ENCODE measurements around the gene SYT2.
"Not testable (repeated sequence)": the region's sequence is repeated elsewhere in the genome, so short reads cannot be mapped to it uniquely, and the experiment has no call there.

GRCh38 chr1:202554619-202555018, 155.6 kb downstream of the SYT2 start:
- TF ChIP-seq POLR2A (IDR thresholded peaks at IDR 0.05; ENCODE audit: low read depth, low read length); RCOR1 (conservative IDR thresholded peaks at IDR 0.05; ENCODE audit: low read depth, low read length); ZNF384 (IDR thresholded peaks at IDR 0.05; ENCODE audit: borderline replicate concordance, low read depth, low read length); CTCF (IDR thresholded peaks at IDR 0.05 in 2 of 3, conservative IDR thresholded peaks at IDR 0.05 in 1 of 3; ENCODE audit: control insufficient read depth in 2 of 3, extremely low read depth in 1 of 3, insufficient read depth in 1 of 3, low read depth in 3 of 3, low read length in 3 of 3); EP300 (IDR thresholded peaks at IDR 0.05; ENCODE audit: borderline replicate concordance in 1 of 2, control insufficient read depth in 1 of 2, low read depth in 2 of 2, low read length in 2 of 2): not testable (repeated sequence)
